ENCODE results near the gene RALA.
"Not testable (repeated sequence)": the region's sequence is repeated elsewhere in the genome, so short reads cannot be mapped to it uniquely, and the experiment has no call there.

The RALA gene

GRCh38 chr7:39749177-39749576 is 125.8 kb downstream of the RALA start:
- TF ChIP-seq CTCF (IDR thresholded peaks at IDR 0.05; ENCODE audit: borderline replicate concordance, control extremely low read depth, extremely low read depth, insufficient read depth, missing control alignments): no peak
- no peak for DNase-seq (ENCODE audit: low spot score)
- in situ Hi-C loops (cut with MboI; ENCODE audit: low sequenced_read_pairs, unreplicated experiment): no loop called here

GRCh38 chr7:39749717-39750116 is 126.3 kb downstream of the RALA start:
- no peak for TF ChIP-seq CTCF (IDR thresholded peaks at IDR 0.05; ENCODE audit: borderline replicate concordance, control extremely low read depth, extremely low read depth, insufficient read depth, missing control alignments)
- in situ Hi-C loops (cut with MboI; ENCODE audit: low sequenced_read_pairs, unreplicated experiment): no loop called here
- DNase-seq (ENCODE audit: low spot score): no peak

- in situ Hi-C loops (cut with MboI; ENCODE audit: low sequenced_read_pairs, unreplicated experiment): no loop called here
- TF ChIP-seq CTCF (IDR thresholded peaks at IDR 0.05; ENCODE audit: borderline replicate concordance, control extremely low read depth, extremely low read depth, insufficient read depth, missing control alignments): no peak
- no peak for DNase-seq (ENCODE audit: low spot score)
Observed at GRCh38 chr7:39750253-39751077, 127.1 kb downstream of the RALA start.

- DNase-seq (ENCODE audit: low spot score); in situ Hi-C loops (cut with MboI; ENCODE audit: low sequenced_read_pairs, unreplicated experiment): not testable (repeated sequence)
Observed at GRCh38 chr7:39753237-39753636, 129.9 kb downstream of the RALA start.

- no peak for TF ChIP-seq CTCF (IDR thresholded peaks at IDR 0.05; ENCODE audit: borderline replicate concordance, control extremely low read depth, extremely low read depth, insufficient read depth, missing control alignments)
- DNase-seq (ENCODE audit: low spot score): no peak
- in situ Hi-C loops (cut with MboI; ENCODE audit: low sequenced_read_pairs, unreplicated experiment): no loop called here
Observed at GRCh38 chr7:39753823-39754325, 130.5 kb downstream of the RALA start.

DNA sequence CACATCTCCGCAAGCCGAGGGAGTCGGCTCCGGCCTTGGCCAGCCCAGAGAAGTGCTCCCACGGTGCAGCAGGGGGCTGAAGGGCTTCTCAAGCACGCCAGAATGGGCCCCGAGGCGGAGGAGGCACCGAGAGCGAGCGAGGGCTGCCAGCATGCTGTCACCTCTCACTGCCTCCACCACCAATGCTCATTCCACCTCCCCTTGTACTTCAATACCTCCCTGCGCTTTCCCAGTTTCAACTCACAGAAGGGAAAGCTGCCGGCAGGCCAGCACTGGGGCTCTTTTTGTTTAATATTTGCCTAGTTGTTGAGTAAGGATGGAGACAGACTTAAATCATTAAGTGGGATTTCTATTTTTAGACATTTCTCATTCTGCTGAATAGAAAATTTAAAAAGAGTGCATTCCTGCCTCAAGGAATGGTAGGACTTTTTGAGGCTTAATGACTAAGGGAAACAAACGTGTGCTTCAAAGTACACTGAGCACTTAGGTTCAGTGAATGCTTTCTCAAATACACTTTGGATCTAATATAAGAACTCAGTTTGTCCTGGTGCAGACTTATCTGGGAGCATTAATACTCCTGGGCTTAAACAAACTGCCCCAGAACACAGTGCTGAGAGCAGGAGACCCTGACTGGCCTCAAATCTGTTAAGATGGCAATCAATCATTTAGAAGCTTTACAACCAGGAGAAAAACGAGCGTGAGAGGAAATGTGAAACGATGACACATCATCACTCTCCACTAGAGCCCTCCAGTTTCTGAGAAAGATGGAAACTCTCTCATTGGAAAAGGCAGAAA is 131.2 kb downstream of the RALA start:
- in situ Hi-C loops (cut with MboI; ENCODE audit: low sequenced_read_pairs, unreplicated experiment): no loop called here
- TF ChIP-seq CTCF (IDR thresholded peaks at IDR 0.05; ENCODE audit: borderline replicate concordance, control extremely low read depth, extremely low read depth, insufficient read depth, missing control alignments): no peak
- no peak for DNase-seq (ENCODE audit: low spot score)

GRCh38 chr7:39757604-39758003 is 134.2 kb downstream of the RALA start:
- TF ChIP-seq CTCF (IDR thresholded peaks at IDR 0.05; ENCODE audit: borderline replicate concordance, control extremely low read depth, extremely low read depth, insufficient read depth, missing control alignments): no peak
- in situ Hi-C loops (cut with MboI; ENCODE audit: low sequenced_read_pairs, unreplicated experiment): no loop called here

More at GRCh38 chr7:39757604-39758003, 134.2 kb downstream of the RALA start:
- DNase-seq (ENCODE audit: low spot score): no peak

Measured in GM13976 (cell line).